Activated CD8-positive, alpha-beta memory T cell treated with anti-CD3 and anti-CD28 coated beads, Interleukin-2, amount 50 U/mL, for 4 hours (primary cell): ENCODE measurements around the gene RHOT1.
"Not testable (repeated sequence)": the region's sequence is repeated elsewhere in the genome, so short reads cannot be mapped to it uniquely, and the experiment has no call there.

Source experiments
- DNase-seq: peaks from one replicate; pipeline ENCODE4 v3.0.0-alpha.2; 2020

RHOT1 gene

GRCh38 chr17:32142038-32142856 lies at the start of gene RHOT1:
Gene RHOT1, plus strand, starts transcription at chr17:32142502. Its CDS starts 191 bp downstream, at chr17:32142693.
- DNase-seq, result peak; percentile 72

DNA sequence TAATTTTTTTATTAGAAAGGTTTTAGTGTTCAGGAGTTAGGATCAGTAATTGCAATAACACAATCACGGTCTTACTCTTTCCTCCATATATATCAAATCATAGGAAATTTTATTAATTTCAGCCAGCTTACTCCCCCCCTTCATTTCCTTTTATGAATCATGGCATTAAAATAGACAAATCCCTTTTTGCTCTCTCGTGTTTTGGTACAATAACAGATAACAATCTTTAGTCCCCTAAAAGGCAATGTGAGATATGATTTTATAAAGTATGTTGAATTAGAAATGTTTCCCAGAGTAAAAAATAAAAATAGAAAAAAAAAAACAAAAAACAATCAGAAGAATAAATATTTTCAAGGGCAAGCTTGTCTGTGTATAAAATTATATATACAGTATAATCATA lies 42.6 kb upstream of the RHOT1 start:
- no peak for DNase-seq

DNA sequence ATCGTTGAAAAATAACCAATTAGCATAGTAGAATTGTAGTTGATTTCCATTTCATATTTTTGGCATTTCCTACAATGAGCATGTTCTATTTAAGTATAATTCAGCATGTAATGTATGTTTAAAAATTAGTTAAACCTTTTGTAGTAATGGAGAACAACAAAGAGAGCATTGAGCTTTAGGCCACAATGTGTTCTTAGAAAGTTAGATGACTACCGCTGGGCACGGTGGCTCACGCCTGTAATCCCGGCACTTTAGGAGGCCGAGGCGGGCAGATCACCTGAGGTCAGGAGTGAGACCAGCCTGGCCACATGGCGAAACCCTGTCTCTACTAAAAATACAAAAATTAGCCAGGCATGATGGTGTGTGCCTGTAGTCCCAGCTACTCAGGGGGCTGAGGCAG lies 42.0 kb upstream of the RHOT1 start:
- DNase-seq, result not testable (repeated sequence)

DNA sequence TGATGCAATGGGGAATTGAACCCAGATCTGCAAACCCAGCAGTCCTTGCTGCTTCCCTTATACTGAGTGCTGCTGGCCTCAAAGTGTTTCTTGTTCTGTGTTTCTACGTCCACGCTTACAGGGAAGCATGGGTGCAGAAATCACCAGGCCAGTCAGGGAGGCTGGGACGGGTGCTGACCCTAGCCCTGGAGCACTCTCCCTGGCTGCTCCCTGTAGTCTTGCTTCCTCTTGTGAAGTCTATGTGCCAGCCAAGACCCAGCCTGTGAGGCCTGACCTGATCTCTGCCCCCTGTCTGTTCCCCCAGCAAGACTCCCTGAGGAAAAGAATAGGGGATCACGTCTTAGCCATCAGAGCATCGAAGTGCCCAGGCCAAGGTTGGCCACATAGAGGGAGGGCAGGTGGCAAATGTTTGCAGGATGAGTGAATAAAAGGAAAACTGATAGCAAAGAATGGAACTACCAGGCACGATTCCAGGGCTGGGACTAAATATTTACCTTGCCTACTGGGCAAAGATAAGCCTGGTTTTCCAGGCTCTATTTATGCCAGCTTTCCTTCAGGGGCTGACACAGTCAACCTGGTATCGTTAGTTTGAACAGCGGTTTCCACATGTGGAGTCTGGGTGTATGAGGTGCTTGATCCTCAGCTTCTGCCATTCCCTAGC lies 41.2 kb upstream of the RHOT1 start:
- DNase-seq, result no peak

DNA sequence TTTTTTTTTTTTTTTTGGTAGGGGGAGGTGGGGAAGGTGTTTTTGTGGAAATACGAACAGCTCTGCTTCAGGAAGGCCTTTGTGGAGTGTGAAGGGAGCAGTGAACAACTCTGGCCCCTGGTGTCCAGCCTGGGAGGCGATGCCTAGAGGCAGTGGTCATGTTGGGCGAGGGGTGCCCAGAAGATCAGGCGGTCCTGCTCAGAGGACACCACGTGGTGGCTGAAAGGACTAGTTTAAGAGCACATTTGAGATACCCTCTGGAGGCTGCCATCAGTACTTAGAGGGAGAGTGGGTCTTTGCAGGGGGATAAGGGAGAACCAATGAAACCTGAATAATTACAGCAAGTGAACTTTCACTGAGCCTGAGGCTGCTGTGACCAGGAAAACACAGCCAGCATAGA lies 40.1 kb upstream of the RHOT1 start:
- no peak for DNase-seq

DNA sequence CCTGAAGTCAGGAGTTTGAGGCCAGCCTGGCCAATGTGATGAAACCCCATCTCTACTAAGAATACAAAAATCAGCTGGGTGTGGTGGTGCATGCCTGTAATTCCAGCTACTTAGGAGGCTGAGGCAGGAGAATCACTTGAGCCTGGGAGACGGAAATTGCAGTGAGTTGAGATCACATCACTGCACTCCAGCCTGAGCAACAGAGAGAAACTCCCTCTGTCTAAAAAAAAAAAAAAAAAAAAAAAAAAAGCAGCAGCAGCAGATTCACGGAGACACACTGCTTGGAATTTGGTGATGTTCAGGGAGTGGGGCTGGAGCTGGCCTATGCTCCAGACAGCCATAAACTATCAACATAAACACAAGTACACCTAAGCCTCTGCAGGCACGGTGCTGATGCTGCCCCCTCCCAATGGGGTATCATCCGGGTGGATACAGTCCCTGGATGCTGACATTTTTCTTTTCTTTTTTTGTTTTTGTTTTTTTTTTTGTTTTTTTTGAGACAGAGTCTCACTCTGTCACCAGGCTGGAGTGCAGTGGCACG lies 39.6 kb upstream of the RHOT1 start:
- no peak for DNase-seq

GRCh38 chr17:32103476-32104113 lies 38.7 kb upstream of the RHOT1 start:
- no peak for DNase-seq

DNA sequence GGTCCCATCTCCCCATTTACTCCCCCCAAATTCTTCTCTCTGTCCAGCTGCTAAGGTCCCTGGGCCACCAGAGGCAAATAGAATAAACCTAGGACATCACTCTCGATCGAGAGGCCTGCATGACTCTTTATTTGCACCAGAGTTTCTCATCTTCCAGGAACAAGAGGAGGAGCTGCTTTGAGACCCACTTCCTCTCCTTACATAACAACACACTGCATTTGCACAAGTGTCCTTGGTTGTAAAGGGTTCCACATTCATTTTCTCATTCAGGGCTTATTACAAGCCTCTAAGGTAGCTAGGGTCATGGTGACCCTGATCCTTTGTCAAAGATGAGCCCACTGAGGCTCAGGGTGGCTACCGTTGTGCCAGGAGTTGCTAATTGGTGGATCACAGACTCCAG lies 38.1 kb upstream of the RHOT1 start:
- DNase-seq, result no peak

GRCh38 chr17:32106471-32106981 lies 35.8 kb upstream of the RHOT1 start:
- DNase-seq, result not testable (repeated sequence)

DNA sequence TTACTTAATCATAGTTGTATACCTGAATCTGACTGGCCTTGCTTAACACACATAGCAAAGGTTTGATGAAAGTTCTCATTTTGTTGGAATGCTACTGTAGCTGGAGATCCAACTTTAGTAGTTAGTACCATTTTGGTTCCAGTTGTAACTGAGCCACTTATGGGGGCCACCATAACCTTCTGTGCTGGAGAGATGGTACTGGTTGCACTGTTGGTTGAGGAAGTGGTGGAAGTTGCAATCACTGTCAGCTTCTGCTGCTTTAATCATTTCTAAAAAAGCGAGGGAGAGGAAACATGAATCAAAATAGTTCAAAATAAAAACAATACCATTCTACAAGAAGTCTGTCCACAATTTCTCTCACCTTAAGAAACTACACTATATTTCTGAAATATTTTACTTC lies 35.1 kb upstream of the RHOT1 start:
- not testable (repeated sequence) for DNase-seq

- no peak for DNase-seq
Measured at GRCh38 chr17:32110596-32110995, 31.7 kb upstream of the RHOT1 start.

DNA sequence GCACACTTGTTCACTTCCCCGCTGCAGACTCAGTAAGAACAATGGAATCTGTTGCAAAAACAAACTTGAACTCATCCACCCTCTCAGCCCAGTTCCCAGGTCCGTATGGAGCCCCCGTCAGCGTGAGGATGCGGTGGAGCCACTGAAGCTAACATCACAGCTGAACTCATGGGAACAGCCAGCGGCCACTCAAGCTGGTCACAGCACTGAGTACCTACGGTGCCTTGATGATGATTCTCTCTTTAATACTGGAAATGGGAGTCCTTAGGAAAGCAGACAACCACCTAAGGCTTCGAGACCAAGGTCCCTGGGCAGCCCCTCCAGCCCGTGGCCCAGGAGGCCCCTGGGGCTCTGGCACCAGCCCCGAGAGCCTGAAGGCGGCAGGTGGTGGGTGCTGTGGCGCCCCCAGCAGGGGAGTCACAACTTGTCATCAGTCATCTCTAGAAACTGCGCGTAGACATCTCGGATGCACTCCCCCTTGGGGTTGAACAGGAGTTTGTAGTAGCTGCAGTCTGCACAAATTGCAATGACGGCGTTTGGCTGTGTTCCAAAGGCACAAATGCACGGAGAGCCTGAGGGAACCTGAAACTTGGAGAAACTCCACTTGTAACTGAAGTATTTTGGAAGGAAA lies 31.0 kb upstream of the RHOT1 start:
- DNase-seq, result peak; percentile 18

DNA sequence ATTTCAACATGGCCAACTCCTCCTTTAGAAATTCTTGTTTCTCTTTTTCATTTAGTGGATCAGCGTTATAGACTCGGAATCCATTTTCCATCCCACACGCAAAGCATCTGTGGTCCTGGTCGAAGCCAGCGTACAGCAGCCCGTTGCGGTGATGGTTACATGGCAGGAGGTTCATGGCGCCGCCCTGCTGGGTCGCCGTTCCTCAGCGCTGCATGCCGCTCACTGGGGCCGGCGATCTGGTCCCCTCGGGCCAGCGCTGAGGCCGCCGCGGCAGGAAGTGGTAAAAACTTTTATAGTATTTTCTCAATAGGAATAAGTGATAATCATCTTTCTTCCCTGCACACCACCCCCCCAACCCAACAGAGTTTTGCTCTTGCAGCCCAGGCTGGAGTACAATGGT lies 29.9 kb upstream of the RHOT1 start:
- DNase-seq, result no peak

- DNase-seq, result no peak
Measured at GRCh38 chr17:32114536-32114935, 27.8 kb upstream of the RHOT1 start.

- DNase-seq, result not testable (repeated sequence)
Measured at GRCh38 chr17:32115546-32115945, 26.8 kb upstream of the RHOT1 start.

GRCh38 chr17:32116937-32117336 lies 25.4 kb upstream of the RHOT1 start:
- DNase-seq, result no peak

DNA sequence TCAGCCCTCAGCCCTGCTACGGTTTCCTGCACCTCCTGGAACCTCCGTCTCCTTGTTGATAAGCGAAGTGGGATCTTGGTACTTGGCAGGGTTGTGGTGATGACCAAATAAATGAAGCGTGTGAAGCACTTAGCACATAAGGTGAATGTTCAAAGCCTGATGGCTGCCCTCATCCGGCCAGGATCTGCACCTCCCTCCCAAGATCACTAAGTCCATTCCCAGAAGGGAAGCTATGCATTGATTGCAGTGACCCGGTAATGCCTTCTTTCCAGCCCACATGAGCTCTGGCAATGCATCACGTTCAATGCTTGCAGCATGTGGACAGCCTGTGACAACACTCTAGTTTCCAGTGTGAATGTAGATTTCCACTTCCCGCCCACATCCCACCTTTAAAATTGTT lies 24.9 kb upstream of the RHOT1 start:
- DNase-seq, result no peak

- not testable (repeated sequence) for DNase-seq
Measured at GRCh38 chr17:32118088-32118487, 24.2 kb upstream of the RHOT1 start.

DNA sequence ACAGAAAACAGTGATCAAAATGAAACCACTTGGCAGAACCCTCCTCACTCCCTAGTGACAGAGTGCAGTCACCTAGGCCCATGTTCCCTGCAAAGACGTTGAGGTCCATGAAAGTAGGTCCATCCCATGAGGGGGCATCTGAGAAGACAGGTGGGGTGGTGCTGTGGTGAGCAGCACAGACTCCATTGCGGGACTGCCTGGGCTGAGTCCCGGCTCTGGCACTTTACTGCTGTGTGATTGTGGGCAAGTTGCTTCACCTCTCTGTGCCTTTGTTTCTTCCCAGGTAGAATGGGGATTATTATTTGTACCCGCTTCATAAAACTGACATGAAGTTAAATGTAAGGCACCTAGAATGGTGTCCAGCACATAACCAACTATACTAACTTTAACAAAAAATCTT lies 23.5 kb upstream of the RHOT1 start:
- no peak for DNase-seq

GRCh38 chr17:32120141-32120540 lies 22.2 kb upstream of the RHOT1 start:
- no peak for DNase-seq

- DNase-seq, result no peak
Measured at GRCh38 chr17:32120716-32121115, 21.6 kb upstream of the RHOT1 start.

DNA sequence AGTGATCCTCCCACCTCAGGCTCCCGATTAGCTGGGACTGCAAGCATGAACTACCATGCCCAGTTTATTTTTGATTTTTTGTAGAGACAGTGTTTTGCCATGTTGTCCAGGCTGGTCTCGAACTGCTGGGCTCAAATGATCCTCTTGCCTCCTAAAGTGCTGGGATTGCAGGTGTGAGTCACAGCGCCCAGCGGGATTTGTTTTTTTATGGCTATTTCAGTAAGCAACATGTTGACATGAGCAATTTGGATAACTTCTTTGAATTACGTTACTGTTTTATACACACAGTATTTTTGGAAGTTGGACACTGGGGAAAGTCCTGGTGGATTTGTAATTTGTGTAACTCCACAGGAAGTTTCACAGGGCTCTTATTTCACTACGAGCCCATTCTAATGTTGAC lies 18.5 kb upstream of the RHOT1 start:
- DNase-seq, result no peak
